Liver (tissue), 9 donors: ENCODE results near the gene TMEM272. TPM values are rescaled to one million over a fixed set of nuclear protein-coding genes. Genes with fewer than 3 reads are reported as not detected.
A peak's percentile ranks its signal among the peaks of the same experiment; 100 is the strongest.

Experiments used
- DNase-seq: peaks from one replicate; pipeline ENCODE4 v3.0.0-alpha.2; 2017; ENCODE audit warnings: low spot score
- H3K27ac ChIP-seq, 2 donors: one replicate each; pipeline ENCODE4 v1.7.0; 2013; ENCODE audit warnings: inconsistent platforms in 2 of 2, low read length in 2 of 2, control low read depth in 1 of 2, low read depth in 1 of 2, mild to moderate bottlenecking in 1 of 2
- H3K27me3 ChIP-seq, 4 donors: one replicate each; pipeline versions ENCODE4 v1.6.1 to v1.7.0; 2013; ENCODE audit warnings: low read length in 3 of 4, inconsistent platforms in 1 of 4, mild to moderate bottlenecking in 1 of 4, moderate library complexity in 1 of 4; ENCODE audit not compliant: control insufficient read depth in 4 of 4, insufficient read depth in 4 of 4
- H3K36me3 ChIP-seq, 4 donors: one replicate each; pipeline versions ENCODE4 v1.6.1 to v1.7.0; 2013; ENCODE audit warnings: low read length in 3 of 4, mild to moderate bottlenecking in 3 of 4, low read depth in 1 of 4, moderate library complexity in 1 of 4; ENCODE audit not compliant: control insufficient read depth in 4 of 4, insufficient read depth in 3 of 4
- H3K4me1 ChIP-seq, 4 donors: one replicate each; pipeline versions ENCODE4 v1.6.1 to v1.7.0; 2013; ENCODE audit warnings: low read length in 3 of 4, mild to moderate bottlenecking in 3 of 4, moderate library complexity in 1 of 4; ENCODE audit not compliant: control insufficient read depth in 4 of 4, insufficient read depth in 4 of 4
- H3K4me3 ChIP-seq, 3 donors: one replicate each; pipeline versions ENCODE4 v1.6.1 to v1.7.0; 2013; ENCODE audit warnings: low read length in 3 of 3, control low read depth in 1 of 3, low read depth in 1 of 3, mild to moderate bottlenecking in 1 of 3
- H3K9ac ChIP-seq, 2 donors: one replicate each; pipeline ENCODE4 v1.7.0; 2013; ENCODE audit warnings: low read length in 2 of 2, mild to moderate bottlenecking in 2 of 2, moderate library complexity in 2 of 2, control low read depth in 1 of 2, low read depth in 1 of 2
- H3K9me3 ChIP-seq, 4 donors: one replicate each; pipeline versions ENCODE4 v1.6.1 to v1.7.0; 2013; ENCODE audit warnings: low read length in 3 of 4; ENCODE audit not compliant: control insufficient read depth in 4 of 4
- ATF3 ChIP-seq: IDR thresholded peaks from 2 replicates; pipeline ENCODE4 v1.6.1; 2016; ENCODE audit warnings: antibody characterized with exemption
- CTCF ChIP-seq: fragments of 150-350 bp; IDR thresholded peaks from 2 replicates; pipeline ENCODE4 v1.5.1; 2017; ENCODE audit warnings: improper control_type of control experiment, low read depth, low read length; ENCODE audit not compliant: missing input control
- EGR1 ChIP-seq, 2 donors: IDR thresholded peaks; 2 replicates each; pipeline ENCODE4 v1.6.1; 2016 to 2018; ENCODE audit warnings: antibody characterized with exemption in 2 of 2, low read depth in 2 of 2
- FOXA1 ChIP-seq: IDR thresholded peaks from 2 replicates; pipeline ENCODE4 v1.6.1; 2016; ENCODE audit warnings: antibody characterized with exemption
- FOXA2 ChIP-seq: IDR thresholded peaks from 2 replicates; pipeline ENCODE4 v1.6.1; 2016; ENCODE audit warnings: antibody characterized with exemption
- GABPA ChIP-seq, 2 donors: IDR thresholded peaks in 1 of 2; conservative IDR thresholded peaks in 1 of 2; 2 replicates each; pipeline ENCODE4 v1.6.1; 2016; ENCODE audit warnings: antibody characterized with exemption in 2 of 2, mild to moderate bottlenecking in 1 of 2, moderate library complexity in 1 of 2
- HNF4A ChIP-seq, 2 donors: conservative IDR thresholded peaks; 2 replicates each; pipeline ENCODE4 v1.6.1; 2016; ENCODE audit warnings: antibody characterized with exemption in 2 of 2, mild to moderate bottlenecking in 2 of 2
- HNF4G ChIP-seq: IDR thresholded peaks from 2 replicates; pipeline ENCODE4 v1.6.1; 2016; ENCODE audit warnings: antibody characterized with exemption
- JUND ChIP-seq, 2 donors: IDR thresholded peaks; 2 replicates each; pipeline ENCODE4 v1.6.1; 2016; ENCODE audit warnings: antibody characterized with exemption in 2 of 2
- MAX ChIP-seq: IDR thresholded peaks from 2 replicates; pipeline ENCODE4 v1.6.1; 2016; ENCODE audit warnings: antibody characterized with exemption
- NR2F2 ChIP-seq: IDR thresholded peaks from 2 replicates; pipeline ENCODE4 v1.6.1; 2016; ENCODE audit warnings: antibody characterized with exemption
- RAD21 ChIP-seq, 2 donors: IDR thresholded peaks; 2 replicates each; pipeline ENCODE4 v1.6.1; 2016; ENCODE audit warnings: antibody characterized with exemption in 2 of 2, mild to moderate bottlenecking in 2 of 2
- REST ChIP-seq: IDR thresholded peaks from 2 replicates; pipeline ENCODE4 v1.6.1; 2016; ENCODE audit warnings: antibody characterized with exemption, mild to moderate bottlenecking
- RXRA ChIP-seq, 2 donors: IDR thresholded peaks; 2 replicates each; pipeline ENCODE4 v1.6.1; 2017 to 2018; ENCODE audit warnings: antibody characterized with exemption in 2 of 2, mild to moderate bottlenecking in 1 of 2
- SP1 ChIP-seq: IDR thresholded peaks from 2 replicates; pipeline ENCODE4 v1.6.1; 2018; ENCODE audit warnings: antibody characterized with exemption, mild to moderate bottlenecking
- TAF1 ChIP-seq: conservative IDR thresholded peaks from 2 replicates; pipeline ENCODE4 v1.6.1; 2016; ENCODE audit warnings: antibody characterized with exemption, mild to moderate bottlenecking
- YY1 ChIP-seq: IDR thresholded peaks from 2 replicates; pipeline ENCODE4 v1.6.1; 2016; ENCODE audit warnings: antibody characterized with exemption, mild to moderate bottlenecking
- ZBTB33 ChIP-seq: IDR thresholded peaks from 2 replicates; pipeline ENCODE4 v1.6.1; 2016; ENCODE audit warnings: antibody characterized with exemption
- WGBS: extraction: QIAGEN DNeasy Blood & Tissue Kit; methylation state at CpG from one replicate; pipeline ENCODE4 v1.1.7; 2013; 5-methylcytosine and 5-hydroxymethylcytosine counted together
- polyA plus RNA-seq, 2 donors: library from polyadenylated mRNA; stranded (reverse) in 1 of 2; unstranded in 1 of 2; fragments of 200-250 nt in 1 of 2; fragments of >200 nt in 1 of 2; fragmentation: Nextera tagmentation in 1 of 2; extraction: Ambion mirVana in 1 of 2; gene quantifications; one replicate each; pipeline versions ENCODE4 v1.2.1 to v1.2.3, GENCODE V29; 2013 to 2015
- total RNA-seq, 2 donors: library from RNA; depleted of rRNA; stranded (reverse); fragments of >200 nt; gene quantifications; one replicate each; pipeline ENCODE4 v1.2.3, GENCODE V29; 2014
- donor health status: healthy.
- donor health status: healthy.
- donor health status: healthy.
- donor health status: healthy.
- donor health status: healthy.

TMEM272 gene
- total and polyA plus RNA-seq, 4 donors = 0.02 to 0.42 (median 0.10) TPM

- Histone ChIP-seq H3K27me3 (no peaks in the 10 kb centered on the region), H3K9me3 (no peaks in the 10 kb centered on the region), H3K9ac (no peak overlapping the region), H3K4me1 (peaks cover 0 to 13% (median 5%) of the 10 kb centered on the region in 4 donors), H3K27ac (no peak overlapping the region), H3K36me3 (no peaks in the 10 kb centered on the region), H3K4me3 (no peak overlapping the region)
- DNase-seq = no peak
- 91% methylated on average over 19 of the region's 19 CpGs for WGBS
- TF ChIP-seq MAX = no peak
- no peak for TF ChIP-seq RAD21 (IDR thresholded peaks at IDR 0.05)
- no peak for TF ChIP-seq CTCF
- no peak for TF ChIP-seq RXRA (IDR thresholded peaks at IDR 0.05)
These were observed 28.2 kb downstream of the TMEM272 start for GRCh38 chr13:51816604-51817249.

GRCh38 chr13:51815848-51816247 is 29.1 kb downstream of the TMEM272 start:
- WGBS = 87% methylated on average over 11 of the region's 11 CpGs
- no peak overlapping the region for H3K4me3 ChIP-seq

More at GRCh38 chr13:51815848-51816247, 29.1 kb downstream of the TMEM272 start:
- Histone ChIP-seq H3K36me3 (no peaks in the 10 kb centered on the region), H3K27me3 (no peaks in the 10 kb centered on the region), H3K9ac (no peak overlapping the region), H3K27ac (peak overlapping the region; percentile 26 to 81), H3K4me1 (peaks cover 0 to 13% (median 4%) of the 10 kb centered on the region in 4 donors), H3K9me3 (no peaks in the 10 kb centered on the region)
- DNase-seq = no peak
- TF ChIP-seq HNF4A (conservative IDR thresholded peaks at IDR 0.05) = no peak
- TF ChIP-seq ZBTB33 = no peak
- TF ChIP-seq TAF1 = no peak
- TF ChIP-seq FOXA2 = no peak
- no peak for TF ChIP-seq REST
- TF ChIP-seq RAD21 (IDR thresholded peaks at IDR 0.05) = no peak
- TF ChIP-seq YY1 = no peak
- no peak for TF ChIP-seq MAX
- TF ChIP-seq GABPA (IDR thresholded peaks at IDR 0.05 in 1 of 2, conservative IDR thresholded peaks at IDR 0.05 in 1 of 2) = no peak
- TF ChIP-seq ATF3 = no peak
- TF ChIP-seq NR2F2 = no peak
- TF ChIP-seq JUND (IDR thresholded peaks at IDR 0.05) = no peak
- TF ChIP-seq SP1 = no peak
- TF ChIP-seq EGR1 (IDR thresholded peaks at IDR 0.05; ENCODE audit: low read depth in 2 of 2) = no peak
- no peak for TF ChIP-seq HNF4G
- no peak for TF ChIP-seq CTCF
- TF ChIP-seq FOXA1 = no peak
